ENCODE data around the gene ZNF878. TPM values are rescaled to one million over a fixed set of nuclear protein-coding genes. Genes with fewer than 3 reads are reported as not detected.

The ZNF878 gene
- under 1 TPM in 2 of 4 donors, not detected in 2; 0.15 to 0.50 TPM for polyA plus RNA-seq
- long read RNA-seq, donor 1, result 0 reads
- long read RNA-seq, donor 2, result 0 reads
- long read RNA-seq, donor 3, result 0 reads
- long read RNA-seq, donor 4, result 0 reads
- long read RNA-seq, donor 5, result 0 reads
- long read RNA-seq, donor 6, result 0 reads
- long read RNA-seq, donor 7, result 0 reads
- long read RNA-seq, donor 8, result 0 reads
- long read RNA-seq, donor 9, result 0 reads
- long read RNA-seq, donor 10, result 0 reads

- DNase-seq (peak; percentile 77 to 93), FAIRE-seq (no peak)
- peak within 1 kb of the TSS in 2 of 3 donors; percentile 65 to 67 for H3K27ac ChIP-seq (ENCODE audit: low read depth in 1 of 3, low read length in 2 of 3)
- peaks cover 0 to 2% (median 0%) of the 10 kb centered on the region in 3 donors for H3K27me3 ChIP-seq (ENCODE audit: control insufficient read depth in 3 of 3, insufficient read depth in 3 of 3, low read length in 3 of 3)
- WGBS, 3 donors, result 0 to 2% (median 1%) methylated on average over 39 to 46 of the region's 46 CpGs
- H3K9me3 ChIP-seq (ENCODE audit: control insufficient read depth in 2 of 2, insufficient read depth in 1 of 2, low read depth in 1 of 2, low read length in 1 of 2), result no peaks in the 10 kb centered on the region
- no peaks in the 10 kb centered on the region for H3K36me3 ChIP-seq (ENCODE audit: control insufficient read depth in 3 of 3, insufficient read depth in 2 of 3, low read depth in 1 of 3, low read length in 3 of 3)
- H3K4me1 ChIP-seq (ENCODE audit: control insufficient read depth in 3 of 3, insufficient read depth in 2 of 3, low read depth in 1 of 3, low read length in 2 of 3), result peaks cover 0 to 6% (median 0%) of the 10 kb centered on the region in 3 donors
- peak within 1 kb of the TSS; percentile 42 to 81 (median 51) for H3K4me3 ChIP-seq (ENCODE audit: low read depth in 1 of 3, low read length in 3 of 3)
Measured at GRCh38 chr19:12052497-12053169, at the start of gene ZNF878. Gene ZNF878, minus strand, starts transcription at chr19:12052961. Its CDS starts 160 bp downstream, at chr19:12052801.

GRCh38 chr19:12098040-12098439 lies 45.3 kb upstream of the ZNF878 start:
- Histone ChIP-seq H3K4me3 (ENCODE audit: low read depth in 1 of 3, low read length in 3 of 3) (no peak overlapping the region), H3K4me1 (ENCODE audit: control insufficient read depth in 3 of 3, insufficient read depth in 2 of 3, low read depth in 1 of 3, low read length in 2 of 3) (no peaks in the 10 kb centered on the region), H3K9me3 (ENCODE audit: control insufficient read depth in 2 of 2, insufficient read depth in 1 of 2, low read depth in 1 of 2, low read length in 1 of 2) (peaks cover 0 to 19% of the 10 kb centered on the region in 2 donors), H3K27ac (ENCODE audit: low read depth in 1 of 3, low read length in 2 of 3) (no peak overlapping the region), H3K27me3 (ENCODE audit: control insufficient read depth in 3 of 3, insufficient read depth in 3 of 3, low read length in 3 of 3) (no peaks in the 10 kb centered on the region), H3K36me3 (ENCODE audit: control insufficient read depth in 3 of 3, insufficient read depth in 2 of 3, low read depth in 1 of 3, low read length in 3 of 3) (peaks cover 0 to 9% (median 0%) of the 10 kb centered on the region in 3 donors)
- WGBS, 3 donors, result 89 to 97% (median 95%) methylated on average over 9 of the region's 9 CpGs
- no peak for FAIRE-seq
- no peak for DNase-seq

GRCh38 chr19:12095111-12095790 lies 42.5 kb upstream of the ZNF878 start:
- Histone ChIP-seq H3K27ac (ENCODE audit: low read depth in 1 of 3, low read length in 2 of 3) (no peak overlapping the region), H3K36me3 (ENCODE audit: control insufficient read depth in 3 of 3, insufficient read depth in 2 of 3, low read depth in 1 of 3, low read length in 3 of 3) (peaks cover 0 to 9% (median 0%) of the 10 kb centered on the region in 3 donors), H3K27me3 (ENCODE audit: control insufficient read depth in 3 of 3, insufficient read depth in 3 of 3, low read length in 3 of 3) (no peaks in the 10 kb centered on the region), H3K9me3 (ENCODE audit: control insufficient read depth in 2 of 2, insufficient read depth in 1 of 2, low read depth in 1 of 2, low read length in 1 of 2) (peaks cover 0 to 19% of the 10 kb centered on the region in 2 donors), H3K4me1 (ENCODE audit: control insufficient read depth in 3 of 3, insufficient read depth in 2 of 3, low read depth in 1 of 3, low read length in 2 of 3) (no peaks in the 10 kb centered on the region), H3K4me3 (ENCODE audit: low read depth in 1 of 3, low read length in 3 of 3) (no peak overlapping the region)
- DNase-seq (no peak), FAIRE-seq (no peak)
- 95 to 99% (median 97%) methylated on average over 4 of the region's 4 CpGs for WGBS, 3 donors

GRCh38 chr19:12093777-12094176 lies 41.0 kb upstream of the ZNF878 start:
- 76 to 92% (median 82%) methylated on average over 3 of the region's 3 CpGs for WGBS, 3 donors
- no peak for DNase-seq
- Histone ChIP-seq H3K27me3 (ENCODE audit: control insufficient read depth in 3 of 3, insufficient read depth in 3 of 3, low read length in 3 of 3) (no peaks in the 10 kb centered on the region), H3K36me3 (ENCODE audit: control insufficient read depth in 3 of 3, insufficient read depth in 2 of 3, low read depth in 1 of 3, low read length in 3 of 3) (peaks cover 0 to 9% (median 0%) of the 10 kb centered on the region in 3 donors), H3K4me1 (ENCODE audit: control insufficient read depth in 3 of 3, insufficient read depth in 2 of 3, low read depth in 1 of 3, low read length in 2 of 3) (no peaks in the 10 kb centered on the region), H3K9me3 (ENCODE audit: control insufficient read depth in 2 of 2, insufficient read depth in 1 of 2, low read depth in 1 of 2, low read length in 1 of 2) (peaks cover 0 to 15% of the 10 kb centered on the region in 2 donors), H3K27ac (ENCODE audit: low read depth in 1 of 3, low read length in 2 of 3) (no peak overlapping the region), H3K4me3 (ENCODE audit: low read depth in 1 of 3, low read length in 3 of 3) (no peak overlapping the region)
- FAIRE-seq, result no peak

GRCh38 chr19:12092956-12093355 lies 40.2 kb upstream of the ZNF878 start:
- Histone ChIP-seq H3K9me3 (ENCODE audit: control insufficient read depth in 2 of 2, insufficient read depth in 1 of 2, low read depth in 1 of 2, low read length in 1 of 2) (peaks cover 0 to 10% of the 10 kb centered on the region in 2 donors), H3K4me3 (ENCODE audit: low read depth in 1 of 3, low read length in 3 of 3) (peak overlapping the region in 2 of 3 donors; percentile 33 to 67), H3K27me3 (ENCODE audit: control insufficient read depth in 3 of 3, insufficient read depth in 3 of 3, low read length in 3 of 3) (no peaks in the 10 kb centered on the region), H3K36me3 (ENCODE audit: control insufficient read depth in 3 of 3, insufficient read depth in 2 of 3, low read depth in 1 of 3, low read length in 3 of 3) (peaks cover 0 to 9% (median 0%) of the 10 kb centered on the region in 3 donors), H3K4me1 (ENCODE audit: control insufficient read depth in 3 of 3, insufficient read depth in 2 of 3, low read depth in 1 of 3, low read length in 2 of 3) (no peaks in the 10 kb centered on the region), H3K27ac (ENCODE audit: low read depth in 1 of 3, low read length in 2 of 3) (no peak overlapping the region)
- FAIRE-seq, result no peak
- DNase-seq, result peak in 1 of 2 donors; percentile 21
- WGBS, 3 donors, result 23 to 34% (median 30%) methylated on average over 10 of the region's 10 CpGs

GRCh38 chr19:12092065-12092867 lies 39.5 kb upstream of the ZNF878 start:
- peak; percentile 68 to 92 for DNase-seq
- FAIRE-seq, result no peak
- Histone ChIP-seq H3K27me3 (ENCODE audit: control insufficient read depth in 3 of 3, insufficient read depth in 3 of 3, low read length in 3 of 3) (no peaks in the 10 kb centered on the region), H3K9me3 (ENCODE audit: control insufficient read depth in 2 of 2, insufficient read depth in 1 of 2, low read depth in 1 of 2, low read length in 1 of 2) (peaks cover 0 to 11% of the 10 kb centered on the region in 2 donors), H3K4me1 (ENCODE audit: control insufficient read depth in 3 of 3, insufficient read depth in 2 of 3, low read depth in 1 of 3, low read length in 2 of 3) (no peaks in the 10 kb centered on the region), H3K27ac (ENCODE audit: low read depth in 1 of 3, low read length in 2 of 3) (peak overlapping the region in 2 of 3 donors; percentile 60 to 86), H3K4me3 (ENCODE audit: low read depth in 1 of 3, low read length in 3 of 3) (peak overlapping the region; percentile 26 to 67 (median 33)), H3K36me3 (ENCODE audit: control insufficient read depth in 3 of 3, insufficient read depth in 2 of 3, low read depth in 1 of 3, low read length in 3 of 3) (peaks cover 0 to 9% (median 0%) of the 10 kb centered on the region in 3 donors)
- 1 to 2% (median 1%) methylated on average over 50 to 53 of the region's 53 CpGs for WGBS, 3 donors

GRCh38 chr19:12090807-12091206 lies 38.0 kb upstream of the ZNF878 start:
- Histone ChIP-seq H3K27me3 (ENCODE audit: control insufficient read depth in 3 of 3, insufficient read depth in 3 of 3, low read length in 3 of 3) (no peaks in the 10 kb centered on the region), H3K36me3 (ENCODE audit: control insufficient read depth in 3 of 3, insufficient read depth in 2 of 3, low read depth in 1 of 3, low read length in 3 of 3) (peaks cover 0 to 9% (median 0%) of the 10 kb centered on the region in 3 donors), H3K4me1 (ENCODE audit: control insufficient read depth in 3 of 3, insufficient read depth in 2 of 3, low read depth in 1 of 3, low read length in 2 of 3) (no peaks in the 10 kb centered on the region), H3K9me3 (ENCODE audit: control insufficient read depth in 2 of 2, insufficient read depth in 1 of 2, low read depth in 1 of 2, low read length in 1 of 2) (peaks cover 0 to 21% of the 10 kb centered on the region in 2 donors), H3K27ac (ENCODE audit: low read depth in 1 of 3, low read length in 2 of 3) (no peak overlapping the region), H3K4me3 (ENCODE audit: low read depth in 1 of 3, low read length in 3 of 3) (no peak overlapping the region)
- FAIRE-seq, result no peak
- 58 to 65% (median 63%) methylated on average over 5 of the region's 5 CpGs for WGBS, 3 donors
- peak; percentile 38 to 76 for DNase-seq
